ENCODE results near the gene RPS21.

GRCh38 chr20:62392077-62392418, 5.1 kb downstream of the RPS21 start:
- TF ChIP-seq, protein P1, sequence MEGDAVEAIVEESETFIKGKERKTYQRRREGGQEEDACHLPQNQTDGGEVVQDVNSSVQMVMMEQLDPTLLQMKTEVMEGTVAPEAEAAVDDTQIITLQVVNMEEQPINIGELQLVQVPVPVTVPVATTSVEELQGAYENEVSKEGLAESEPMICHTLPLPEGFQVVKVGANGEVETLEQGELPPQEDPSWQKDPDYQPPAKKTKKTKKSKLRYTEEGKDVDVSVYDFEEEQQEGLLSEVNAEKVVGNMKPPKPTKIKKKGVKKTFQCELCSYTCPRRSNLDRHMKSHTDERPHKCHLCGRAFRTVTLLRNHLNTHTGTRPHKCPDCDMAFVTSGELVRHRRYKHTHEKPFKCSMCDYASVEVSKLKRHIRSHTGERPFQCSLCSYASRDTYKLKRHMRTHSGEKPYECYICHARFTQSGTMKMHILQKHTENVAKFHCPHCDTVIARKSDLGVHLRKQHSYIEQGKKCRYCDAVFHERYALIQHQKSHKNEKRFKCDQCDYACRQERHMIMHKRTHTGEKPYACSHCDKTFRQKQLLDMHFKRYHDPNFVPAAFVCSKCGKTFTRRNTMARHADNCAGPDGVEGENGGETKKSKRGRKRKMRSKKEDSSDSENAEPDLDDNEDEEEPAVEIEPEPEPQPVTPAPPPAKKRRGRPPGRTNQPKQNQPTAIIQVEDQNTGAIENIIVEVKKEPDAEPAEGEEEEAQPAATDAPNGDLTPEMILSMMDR (IDR thresholded peaks at IDR 0.05; ENCODE audit: poor library complexity, severe bottlenecking), result no peak
- TF ChIP-seq TAF1 (IDR thresholded peaks at IDR 0.05; ENCODE audit: low read depth) (no peak), REST (IDR thresholded peaks at IDR 0.05; ENCODE audit: borderline replicate concordance) (no peak), EP300 (conservative IDR thresholded peaks at IDR 0.05; ENCODE audit: poor library complexity, severe bottlenecking) (no peak), RAD21 (conservative IDR thresholded peaks at IDR 0.05) (no peak), EZH2 (IDR thresholded peaks at IDR 0.05; ENCODE audit: borderline replicate concordance, insufficient read depth, low read length, poor library complexity, severe bottlenecking) (no peak), SMC3 (conservative IDR thresholded peaks at IDR 0.05; ENCODE audit: poor library complexity) (no peak), POLR2AphosphoS5 (IDR thresholded peaks at IDR 0.05) (no peak)

Measured in neural cell (in vitro differentiated cells).